CD14-positive monocyte (primary cell): ENCODE results near the gene HOXA13. TPM values are rescaled to one million over a fixed set of nuclear protein-coding genes. Genes with fewer than 3 reads are reported as not detected.

ENCODE experiments used
- DNase-seq, 3 donors: peaks; one replicate each; pipeline ENCODE4 v3.0.0-alpha.2; 2011 to 2022
- H2AFZ ChIP-seq: 2 replicates; pipeline ENCODE4 v1.6.0; 2012; ENCODE audit warnings: mild to moderate bottlenecking, low read depth, low read length, inconsistent platforms; ENCODE audit not compliant: insufficient read depth, poor library complexity, severe bottlenecking
- H3K27ac ChIP-seq, 2 donors: 1 replicate in 1 of 2; 2 replicates in 1 of 2; pipeline ENCODE4 v1.5.1; 2012 to 2013; ENCODE audit warnings: low read length in 2 of 2, control low read depth in 1 of 2, inconsistent platforms in 1 of 2, low read depth in 1 of 2, mild to moderate bottlenecking in 1 of 2
- H3K27me3 ChIP-seq, 2 donors: one replicate each; pipeline versions ENCODE4 v1.6.0 to v1.6.1; 2011 to 2013; ENCODE audit warnings: low read length in 2 of 2; ENCODE audit not compliant: control insufficient read depth in 2 of 2, insufficient read depth in 2 of 2
- H3K36me3 ChIP-seq, 2 donors: replicated peaks in 1 of 2; 1 replicate in 1 of 2; 2 replicates in 1 of 2; pipeline versions ENCODE4 v1.5.1 to v1.6.1; 2012 to 2013; ENCODE audit warnings: low read length in 2 of 2, control low read depth in 1 of 2, inconsistent platforms in 1 of 2, mild to moderate bottlenecking in 1 of 2; ENCODE audit not compliant: insufficient read depth in 2 of 2, control insufficient read depth in 1 of 2
- H3K4me1 ChIP-seq, 2 donors: 1 replicate in 1 of 2; 2 replicates in 1 of 2; pipeline versions ENCODE4 v1.5.1 to v1.6.1; 2012 to 2013; ENCODE audit warnings: low read length in 2 of 2, control low read depth in 1 of 2, inconsistent platforms in 1 of 2, mild to moderate bottlenecking in 1 of 2, moderate library complexity in 1 of 2; ENCODE audit not compliant: insufficient read depth in 2 of 2, control insufficient read depth in 1 of 2
- H3K4me2 ChIP-seq: replicated peaks from 2 replicates; pipeline ENCODE3; 2012; ENCODE audit warnings: low read length, moderate library complexity, mild to moderate bottlenecking; ENCODE audit not compliant: poor library complexity, severe bottlenecking; ENCODE audit errors: extremely low read depth
- H3K4me3 ChIP-seq, 3 experiments: fragments of 200-600 bp in 1 of 3; sonication (generic) in 1 of 3; replicated peaks in 1 of 3; 1 replicate in 2 of 3; 2 replicates in 1 of 3; pipeline ENCODE4 v1.5.1; 2011 to 2013; ENCODE audit warnings: low read length in 3 of 3, mild to moderate bottlenecking in 3 of 3, control low read depth in 2 of 3, low read depth in 2 of 3, inconsistent platforms in 1 of 3, moderate library complexity in 1 of 3
- H3K79me2 ChIP-seq: 2 replicates; pipeline ENCODE4 v1.6.0; 2012; ENCODE audit warnings: mild to moderate bottlenecking, control low read depth, inconsistent platforms, low read length, moderate library complexity; ENCODE audit not compliant: insufficient read depth
- H3K9ac ChIP-seq: 2 replicates; pipeline ENCODE4 v1.6.0; 2017; ENCODE audit warnings: low read length, mild to moderate bottlenecking; ENCODE audit not compliant: insufficient read depth, poor library complexity, severe bottlenecking
- H3K9me3 ChIP-seq, 2 donors: replicated peaks in 1 of 2; 1 replicate in 1 of 2; 2 replicates in 1 of 2; pipeline versions ENCODE4 v1.5.1 to v1.6.1; 2012 to 2013; ENCODE audit warnings: low read length in 2 of 2, control low read depth in 1 of 2; ENCODE audit not compliant: control insufficient read depth in 1 of 2, insufficient read depth in 1 of 2
- H4K20me1 ChIP-seq: 2 replicates; pipeline ENCODE4 v1.6.0; 2012; ENCODE audit warnings: mild to moderate bottlenecking, low read length, control low read depth, moderate library complexity; ENCODE audit not compliant: insufficient read depth
- H3K27ac Mint-ChIP-seq, 7 donors: one replicate each; pipeline ENCODE4 v1.8.0; 2020; ENCODE audit warnings: mild to moderate bottlenecking in 7 of 7, mixed read lengths in 7 of 7, moderate library complexity in 6 of 7, inconsistent platforms in 2 of 7
- H3K27me3 Mint-ChIP-seq, 3 donors: one replicate each; pipeline ENCODE4 v1.8.0; 2021 to 2022; ENCODE audit warnings: low read depth in 3 of 3, mild to moderate bottlenecking in 3 of 3, mixed read lengths in 3 of 3, moderate library complexity in 3 of 3, inconsistent platforms in 1 of 3
- H3K36me3 Mint-ChIP-seq, 2 donors: one replicate each; pipeline ENCODE4 v1.8.0; 2020; ENCODE audit warnings: mixed read lengths in 2 of 2, inconsistent platforms in 1 of 2, mild to moderate bottlenecking in 1 of 2
- H3K4me1 Mint-ChIP-seq: one replicate; pipeline ENCODE4 v1.8.0; 2020; ENCODE audit warnings: mild to moderate bottlenecking, mixed read lengths
- H3K4me3 Mint-ChIP-seq, 2 donors: one replicate each; pipeline ENCODE4 v1.8.0; 2020; ENCODE audit warnings: mild to moderate bottlenecking in 2 of 2, mixed read lengths in 2 of 2, moderate library complexity in 1 of 2
- H3K9me3 Mint-ChIP-seq, 7 donors: one replicate each; pipeline ENCODE4 v1.8.0; 2020 to 2022; ENCODE audit warnings: mixed read lengths in 7 of 7, mild to moderate bottlenecking in 6 of 7, moderate library complexity in 6 of 7, inconsistent platforms in 2 of 7
- CTCF ChIP-seq: fragments of 200-600 bp; IDR thresholded peaks from one replicate; pipeline ENCODE4 v1.8.0; 2022; ENCODE audit warnings: antibody characterized with exemption, mild to moderate bottlenecking
- whole genome bisulfite sequencing: methylation state at CpG from one replicate; pipeline ENCODE4 v1.1.5; 2013; ENCODE audit warnings: missing lambda C conversion rate; ENCODE audit not compliant: insufficient coverage; 5-methylcytosine and 5-hydroxymethylcytosine counted together
- intact Hi-C, 2 donors: fragments of 100-400 bp; cut with micrococcal nuclease; formaldehyde crosslinking; loops; one replicate each; pipeline versions ENCODE4 v1.15.0 to v1.15.1; 2023
- polyA plus RNA-seq, 3 donors: library from polyadenylated mRNA; depleted of rRNA in 1 of 3; unstranded in 2 of 3; stranded (reverse) in 1 of 3; fragments of 300-500 nt in 2 of 3; fragments of >200 nt in 1 of 3; fragmentation: Illumina TruSeq in 2 of 3; gene quantifications; 1 replicate in 2 of 3; 2 replicates in 1 of 3; pipeline ENCODE4 v1.2.3, GENCODE V29; 2012 to 2021

HOXA13 gene
- polyA plus RNA-seq, 3 donors: not detected

- peak overlapping the region; percentile 12 to 71 for H3K4me3 Mint-ChIP-seq
- H3K79me2 ChIP-seq: no peaks in the 10 kb centered on the region
- H3K9me3 Mint-ChIP-seq: peaks cover 0 to 27% (median 11%) of the 10 kb centered on the region in 7 donors
- WGBS: 22% methylated on average over 13 of the region's 15 CpGs
- H3K4me3 ChIP-seq: no peak overlapping the region
- peaks cover 92 to 99% of the 10 kb centered on the region in 2 donors for H3K27me3 ChIP-seq
- H3K9me3 ChIP-seq: peaks cover 3 to 57% of the 10 kb centered on the region in 2 donors
- no peaks in the 10 kb centered on the region for H4K20me1 ChIP-seq
- DNase-seq: no peak
- peaks cover 18 to 25% of the 10 kb centered on the region in 2 donors for H3K4me1 ChIP-seq
- no peaks in the 10 kb centered on the region for H3K36me3 ChIP-seq
- H3K4me2 ChIP-seq: peak overlapping the region; percentile 50
- no peak overlapping the region for H3K9ac ChIP-seq
- H3K27me3 Mint-ChIP-seq: peaks cover 96 to 98% (median 96%) of the 10 kb centered on the region in 3 donors
- intact Hi-C loops: loop anchor here in 1 of 2 donors (5.0 kb wide), 1 partner anchor 1182 kb away; no protein-coding TSS in a partner anchor
- H2AFZ ChIP-seq: peak overlapping the region; percentile 46
- no peak overlapping the region for H3K27ac ChIP-seq
- no peak overlapping the region for H3K27ac Mint-ChIP-seq
- H3K4me1 Mint-ChIP-seq: peaks cover 30% of the 10 kb centered on the region
- TF ChIP-seq CTCF: no peak
- H3K36me3 Mint-ChIP-seq: peaks cover 6 to 20% of the 10 kb centered on the region in 2 donors
Measured at GRCh38 chr7:27238979-27239386, 39.1 kb upstream of the HOXA13 start.

- H3K4me3 Mint-ChIP-seq: peak overlapping the region in 1 of 2 donors; percentile 71
- WGBS: 29% methylated on average over 1 of the region's 1 CpG
- H3K27ac Mint-ChIP-seq: no peak overlapping the region
Measured at GRCh38 chr7:27237735-27238334, 37.9 kb upstream of the HOXA13 start.

More at GRCh38 chr7:27237735-27238334, 37.9 kb upstream of the HOXA13 start:
- peaks cover 0 to 23% (median 6%) of the 10 kb centered on the region in 7 donors for H3K9me3 Mint-ChIP-seq
- no peak overlapping the region for H3K4me2 ChIP-seq
- H4K20me1 ChIP-seq: no peaks in the 10 kb centered on the region
- H3K4me1 Mint-ChIP-seq: peaks cover 27% of the 10 kb centered on the region
- H2AFZ ChIP-seq: no peak overlapping the region
- peak in 1 of 3 donors; percentile 17 for DNase-seq
- peaks cover 90 to 96% (median 96%) of the 10 kb centered on the region in 3 donors for H3K27me3 Mint-ChIP-seq
- H3K79me2 ChIP-seq: no peaks in the 10 kb centered on the region
- peaks cover 3 to 47% of the 10 kb centered on the region in 2 donors for H3K9me3 ChIP-seq
- peaks cover 18 to 23% of the 10 kb centered on the region in 2 donors for H3K4me1 ChIP-seq
- no peak overlapping the region for H3K27ac ChIP-seq
- H3K9ac ChIP-seq: no peak overlapping the region
- H3K36me3 Mint-ChIP-seq: peaks cover 3 to 18% of the 10 kb centered on the region in 2 donors
- H3K27me3 ChIP-seq: peaks cover 89 to 100% of the 10 kb centered on the region in 2 donors
- intact Hi-C loops: loop anchor here in 1 of 2 donors (5.0 kb wide), 1 partner anchor 1181 kb away; no protein-coding TSS in a partner anchor
- no peak overlapping the region for H3K4me3 ChIP-seq
- H3K36me3 ChIP-seq: no peaks in the 10 kb centered on the region
- no peak for TF ChIP-seq CTCF
